GM12873 (cell line): ENCODE results near the gene TMEM218.

Experiments
- TF ChIP-seq, protein P1 (sequence below): IDR thresholded peaks from 2 replicates; pipeline ENCODE4 v1.5.1; 2012; ENCODE audit warnings: low read depth, mild to moderate bottlenecking, moderate library complexity, low read length, control low read depth; ENCODE audit not compliant: insufficient read depth; ENCODE audit errors: missing control alignments

Gene TMEM218

DNA sequence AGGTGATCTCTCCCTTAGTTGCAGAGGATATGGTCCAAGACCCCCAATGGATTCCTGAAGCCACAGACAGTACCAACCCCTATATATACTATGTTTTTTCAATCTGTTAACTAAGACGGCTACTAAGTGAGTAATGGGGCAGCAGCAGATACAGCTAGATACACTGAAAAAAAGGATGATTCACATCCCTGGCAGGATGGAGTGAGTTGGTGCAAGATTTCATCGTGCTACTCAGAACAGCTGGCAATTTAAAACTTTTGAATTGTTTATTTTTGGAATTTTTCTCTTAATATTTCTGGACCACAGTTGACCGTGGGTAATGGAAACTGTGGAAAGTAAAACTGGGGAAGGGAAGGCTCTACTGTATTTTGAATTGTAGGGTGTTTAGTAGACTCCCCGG is 17.0 kb upstream of the TMEM218 start:
- TF ChIP-seq, protein P1, sequence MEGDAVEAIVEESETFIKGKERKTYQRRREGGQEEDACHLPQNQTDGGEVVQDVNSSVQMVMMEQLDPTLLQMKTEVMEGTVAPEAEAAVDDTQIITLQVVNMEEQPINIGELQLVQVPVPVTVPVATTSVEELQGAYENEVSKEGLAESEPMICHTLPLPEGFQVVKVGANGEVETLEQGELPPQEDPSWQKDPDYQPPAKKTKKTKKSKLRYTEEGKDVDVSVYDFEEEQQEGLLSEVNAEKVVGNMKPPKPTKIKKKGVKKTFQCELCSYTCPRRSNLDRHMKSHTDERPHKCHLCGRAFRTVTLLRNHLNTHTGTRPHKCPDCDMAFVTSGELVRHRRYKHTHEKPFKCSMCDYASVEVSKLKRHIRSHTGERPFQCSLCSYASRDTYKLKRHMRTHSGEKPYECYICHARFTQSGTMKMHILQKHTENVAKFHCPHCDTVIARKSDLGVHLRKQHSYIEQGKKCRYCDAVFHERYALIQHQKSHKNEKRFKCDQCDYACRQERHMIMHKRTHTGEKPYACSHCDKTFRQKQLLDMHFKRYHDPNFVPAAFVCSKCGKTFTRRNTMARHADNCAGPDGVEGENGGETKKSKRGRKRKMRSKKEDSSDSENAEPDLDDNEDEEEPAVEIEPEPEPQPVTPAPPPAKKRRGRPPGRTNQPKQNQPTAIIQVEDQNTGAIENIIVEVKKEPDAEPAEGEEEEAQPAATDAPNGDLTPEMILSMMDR = no peak

DNA sequence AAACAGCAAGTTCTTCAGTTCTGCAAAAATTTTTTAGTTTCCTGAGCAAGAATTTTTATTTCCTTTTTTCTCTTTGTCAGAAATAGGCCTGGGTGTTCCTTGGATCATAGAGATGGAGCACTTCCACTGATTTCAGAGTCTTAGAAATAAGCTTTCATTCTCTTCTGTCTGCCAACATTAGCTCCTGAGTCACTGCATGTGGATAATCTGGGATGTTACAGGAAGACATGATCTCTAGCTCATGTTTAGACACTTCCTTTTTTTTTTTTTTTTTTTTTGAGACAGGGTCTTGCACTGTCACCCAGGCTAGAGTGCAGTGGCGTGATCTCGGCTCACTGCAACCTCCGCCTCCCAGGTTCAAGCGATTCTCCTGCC is 13.2 kb upstream of the TMEM218 start:
- TF ChIP-seq, protein P1 = no peak

- TF ChIP-seq, protein P1 = peak; percentile 51
Observed at GRCh38 chr11:125123947-125124617, 12.7 kb upstream of the TMEM218 start.

GRCh38 chr11:125123194-125123946 is 11.9 kb upstream of the TMEM218 start:
- TF ChIP-seq, protein P1 = no peak

DNA sequence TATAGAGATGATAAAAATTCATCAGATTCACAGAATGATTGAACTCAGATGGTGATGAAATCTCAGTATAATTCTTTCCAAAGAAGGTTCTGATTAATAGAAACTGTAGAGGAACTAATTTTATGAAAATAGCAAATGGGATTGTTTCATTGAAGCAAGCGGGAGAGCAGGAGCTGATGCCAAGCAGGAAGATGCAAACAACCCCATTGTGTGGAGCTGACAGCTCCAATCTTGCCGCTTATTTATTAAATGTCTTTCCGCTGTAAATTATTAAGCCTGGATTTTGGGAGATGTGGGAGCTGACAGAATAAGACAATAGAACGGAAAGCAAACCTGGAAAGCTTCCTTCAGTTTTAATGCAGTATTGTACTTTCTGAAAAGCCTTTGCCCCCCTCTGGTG is 6.0 kb upstream of the TMEM218 start:
- TF ChIP-seq, protein P1 = no peak

GRCh38 chr11:125114518-125114917 is 3.1 kb upstream of the TMEM218 start:
- TF ChIP-seq, protein P1 = peak; percentile 15

GRCh38 chr11:125112208-125112604 is 780 bp upstream of the TMEM218 start:
- TF ChIP-seq, protein P1 = no peak
